A673 (cell line): ENCODE measurements around the gene GRHL1. TPM values are rescaled to one million over a fixed set of nuclear protein-coding genes. Genes with fewer than 3 reads are reported as not detected.

Source experiments
- BruUV-seq: library from RNA; stranded (reverse); fragments of 400-500 nt; replicated peaks from 2 replicates; lab custom pipeline; 2021; lab: Mats Ljungman, UMichigan
- CTCF ChIA-PET: fragments of 300-600 bp; sonication (Branson Sonifier 250); formaldehyde crosslinking; loops from one replicate; lab custom pipeline; 2022; ENCODE audit warnings: antibody characterized with exemption; lab: Charles Lee
- POLR2A ChIA-PET: fragments of 300-600 bp; sonication (Branson Sonifier 250); formaldehyde crosslinking; loops from one replicate; lab custom pipeline; 2022; ENCODE audit warnings: antibody characterized with exemption; ENCODE audit not compliant: low non-redundant PET; lab: Charles Lee
- DNase-seq: peaks from one replicate; pipeline ENCODE4 v3.0.0-alpha.2; 2015; ENCODE audit warnings: low spot score
- H3K27ac ChIP-seq: fragments of 200-600 bp; sonication (generic); 2 replicates; pipeline ENCODE4 v1.5.1; 2016; ENCODE audit warnings: mixed run types, low read depth, mild to moderate bottlenecking, mixed read lengths, antibody characterized with exemption, low read length; ENCODE audit not compliant: poor library complexity, severe bottlenecking
- H3K27me3 ChIP-seq: fragments of 200-600 bp; sonication (generic); replicated peaks from 2 replicates; pipeline ENCODE4 v1.6.1; 2017; ENCODE audit warnings: mixed run types, low read depth, mild to moderate bottlenecking, mixed read lengths, antibody characterized with exemption, low read length; ENCODE audit not compliant: insufficient read depth, poor library complexity
- H3K36me3 ChIP-seq: fragments of 200-600 bp; sonication (generic); 2 replicates; pipeline ENCODE4 v1.6.1; 2016; ENCODE audit warnings: mixed run types, mild to moderate bottlenecking, mixed read lengths, antibody characterized with exemption, low read length; ENCODE audit not compliant: insufficient read depth, poor library complexity, severe bottlenecking
- H3K4me1 ChIP-seq: fragments of 200-600 bp; sonication (generic); 2 replicates; pipeline ENCODE4 v1.6.1; 2017; ENCODE audit warnings: mixed run types, mild to moderate bottlenecking, mixed read lengths, antibody characterized with exemption, low read length; ENCODE audit not compliant: insufficient read depth, poor library complexity, severe bottlenecking
- H3K4me3 ChIP-seq: fragments of 200-600 bp; sonication (generic); 2 replicates; pipeline ENCODE4 v1.5.1; 2016; ENCODE audit warnings: low read depth, mixed run types, mild to moderate bottlenecking, mixed read lengths, low read length; ENCODE audit not compliant: poor library complexity, severe bottlenecking
- H3K9me3 ChIP-seq: fragments of 200-600 bp; sonication (generic); 2 replicates; pipeline ENCODE4 v1.6.1; 2016; ENCODE audit warnings: mixed run types, low read depth, mild to moderate bottlenecking, mixed read lengths, antibody characterized with exemption, low read length; ENCODE audit not compliant: poor library complexity, severe bottlenecking
- CTCF ChIP-seq: fragments of 300-800, 200-600 bp; sonication (generic); conservative IDR thresholded peaks from 2 replicates; pipeline ENCODE4 v1.5.1; 2017; ENCODE audit warnings: low read depth, mild to moderate bottlenecking, antibody characterized with exemption, low read length, moderate library complexity, mixed read lengths
- EZH2 ChIP-seq: fragments of 200-600 bp; sonication (generic); IDR thresholded peaks from 2 replicates; pipeline ENCODE4 v1.6.1; 2017; ENCODE audit warnings: borderline replicate concordance, low read depth, mild to moderate bottlenecking, mixed read lengths, antibody characterized with exemption, low read length; ENCODE audit not compliant: poor library complexity, severe bottlenecking
- intact Hi-C: fragments of 100-400 bp; cut with micrococcal nuclease; formaldehyde crosslinking; loops from one replicate; pipeline ENCODE4 v1.10.0; 2022; ENCODE audit not compliant: unreplicated experiment
- total RNA-seq: library from RNA; stranded (reverse); gene quantifications from 2 replicates; pipeline ENCODE4 v1.2.3, GENCODE V29; 2021

The GRHL1 gene
- total RNA-seq, 1 experiment from 2014 or later, result 0.13 TPM

- Histone ChIP-seq H3K4me3 (no peak overlapping the region), H3K27me3 (no peaks in the 10 kb centered on the region), H3K27ac (no peak overlapping the region), H3K9me3 (no peaks in the 10 kb centered on the region), H3K4me1 (peaks cover 13% of the 10 kb centered on the region), H3K36me3 (no peaks in the 10 kb centered on the region)
- ChIA-PET CTCF (no interaction called here), POLR2A (no interaction called here)
- intact Hi-C loops, result no loop called here
- TF ChIP-seq EZH2 (no peak), CTCF (no peak)
- BruUV-seq, result no TSS peak
- DNase-seq, result no peak
These were observed 68.3 kb downstream of the GRHL1 start for GRCh38 chr2:10019602-10020400.

- CTCF ChIA-PET, result no interaction called here
- no TSS peak for BruUV-seq
- TF ChIP-seq EZH2 (no peak), CTCF (no peak)
- no peak for DNase-seq
- H3K27ac ChIP-seq, result no peak overlapping the region
- H3K4me3 ChIP-seq, result no peak overlapping the region
- no peaks in the 10 kb centered on the region for H3K9me3 ChIP-seq
- POLR2A ChIA-PET, result no interaction called here
- H3K27me3 ChIP-seq, result no peaks in the 10 kb centered on the region
- H3K4me1 ChIP-seq, result peaks cover 13% of the 10 kb centered on the region
- H3K36me3 ChIP-seq, result no peaks in the 10 kb centered on the region
- intact Hi-C loops, result no loop called here
These were observed 70.5 kb downstream of the GRHL1 start for GRCh38 chr2:10022041-10022421.

GRCh38 chr2:10022445-10022844, 71.0 kb downstream of the GRHL1 start:
- Histone ChIP-seq H3K4me3 (no peak overlapping the region), H3K36me3 (no peaks in the 10 kb centered on the region), H3K27me3 (no peaks in the 10 kb centered on the region), H3K4me1 (peaks cover 13% of the 10 kb centered on the region), H3K27ac (no peak overlapping the region), H3K9me3 (no peaks in the 10 kb centered on the region)
- no TSS peak for BruUV-seq
- POLR2A ChIA-PET, result no interaction called here
- intact Hi-C loops, result no loop called here
- CTCF ChIA-PET, result no interaction called here
- no peak for DNase-seq
- TF ChIP-seq CTCF (no peak), EZH2 (no peak)
